ENCODE results near the gene CDH1. TPM values are rescaled to one million over a fixed set of nuclear protein-coding genes. Genes with fewer than 3 reads are reported as not detected.
A peak's percentile ranks its signal among the peaks of the same experiment; 100 is the strongest.
"Not testable (repeated sequence)": the region's sequence is repeated elsewhere in the genome, so short reads cannot be mapped to it uniquely, and the experiment has no call there.

The CDH1 gene
- total RNA-seq, 2 experiments from 2014 or later, result 0.16 to 0.54 TPM

DNA sequence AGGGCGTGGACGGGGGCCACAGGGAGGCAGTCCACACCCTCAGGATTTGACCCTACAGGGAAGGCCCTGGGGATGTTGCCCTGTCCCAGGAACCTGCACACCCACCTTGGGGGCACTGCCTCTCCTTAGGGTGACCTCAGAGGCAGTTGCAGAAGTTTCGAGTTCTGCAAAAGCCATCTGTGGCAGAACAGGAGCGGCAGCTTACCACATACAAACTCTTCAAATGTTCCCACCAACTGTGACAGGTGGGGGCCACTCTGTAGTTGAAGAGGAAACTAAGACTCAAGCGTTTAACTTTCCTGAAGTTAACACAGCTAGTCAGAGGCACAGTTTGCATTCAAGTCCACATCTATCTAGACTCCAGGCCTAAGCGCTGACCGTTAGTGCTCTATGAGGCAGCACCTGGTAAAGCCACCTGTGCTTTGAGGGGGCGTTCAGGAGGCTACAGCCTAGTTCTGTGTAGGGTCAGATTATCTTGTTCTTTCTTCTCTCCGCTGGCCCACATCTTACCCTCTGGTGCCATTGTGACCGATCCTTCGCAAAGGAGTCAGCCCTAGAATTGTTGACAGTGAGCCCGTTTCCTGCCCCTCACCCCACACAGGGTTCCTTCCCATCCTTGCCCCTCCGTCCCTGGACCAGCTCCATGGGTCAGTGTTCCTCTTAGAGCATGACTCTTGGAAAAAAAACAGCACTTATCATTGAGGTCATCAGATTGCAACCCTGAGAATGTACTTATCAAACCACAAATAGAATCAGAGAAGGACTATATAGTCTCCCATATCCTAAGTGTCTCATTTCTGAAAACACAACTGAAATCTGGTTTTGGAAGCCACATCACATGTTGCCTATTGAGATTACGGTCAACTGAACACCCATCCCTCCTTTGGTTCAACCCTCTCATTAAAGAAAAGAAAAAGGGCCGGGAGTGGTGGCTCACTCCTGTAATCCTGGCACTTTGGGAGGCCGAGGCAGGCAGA is 45.4 kb downstream of the CDH1 start:
- CTCF ChIA-PET, result interaction anchor here (1.1 to 1.6 kb wide), 2 partner anchors 12 to 20 kb away, joined by 3 to 4 read pairs; no protein-coding TSS in a partner anchor
- no peak overlapping the region for H3K27ac Mint-ChIP-seq
- no peak for TF ChIP-seq CTCF (IDR thresholded peaks at IDR 0.05)
- no peaks in the 10 kb centered on the region for H3K9me3 Mint-ChIP-seq
- H3K36me3 Mint-ChIP-seq (ENCODE audit: low read depth), result no peaks in the 10 kb centered on the region
- POLR2A ChIA-PET, result no interaction called here
- peak; percentile 50 for DNase-seq
- H3K4me3 Mint-ChIP-seq, result no peak overlapping the region
- H3K27me3 Mint-ChIP-seq, result peaks cover 1% of the 10 kb centered on the region
- peaks cover 7% of the 10 kb centered on the region for H3K4me1 Mint-ChIP-seq (ENCODE audit: low read depth)
- intact Hi-C loops (cut with micrococcal nuclease), result no loop called here
- peak; percentile 68 for ATAC-seq

DNA sequence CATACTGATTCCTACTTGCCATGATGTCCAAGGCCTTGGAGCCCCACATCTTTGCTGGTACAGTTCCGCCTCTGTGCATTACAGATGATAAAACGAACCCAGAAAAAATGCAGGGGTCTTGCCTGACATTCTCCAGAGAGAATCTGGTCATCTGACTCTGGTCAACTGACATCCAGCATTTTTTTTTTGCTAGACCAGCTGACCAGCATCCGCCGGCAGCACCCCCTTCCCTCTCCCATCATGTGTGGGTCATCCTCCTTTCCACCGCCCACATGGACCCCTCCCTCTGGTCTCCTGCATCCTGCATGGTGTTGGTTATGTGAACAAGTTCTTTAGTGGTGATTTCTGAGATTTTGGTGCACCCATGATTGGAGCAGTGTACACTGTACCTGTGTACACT is 47.1 kb downstream of the CDH1 start:
- CTCF ChIA-PET, result no interaction called here
- Mint-ChIP-seq H3K9me3 (no peaks in the 10 kb centered on the region), H3K27me3 (peaks cover 1% of the 10 kb centered on the region)

GRCh38 chr16:68784721-68785120 is 47.6 kb downstream of the CDH1 start:
- H3K4me1 Mint-ChIP-seq (ENCODE audit: low read depth), result peaks cover 7% of the 10 kb centered on the region
- H3K4me3 Mint-ChIP-seq, result no peak overlapping the region
- DNase-seq (no peak), ATAC-seq (no peak)
- POLR2A ChIA-PET, result no interaction called here
- H3K36me3 Mint-ChIP-seq (ENCODE audit: low read depth), result no peaks in the 10 kb centered on the region
- no peak for TF ChIP-seq CTCF (IDR thresholded peaks at IDR 0.05)
- H3K9me3 Mint-ChIP-seq, result no peaks in the 10 kb centered on the region
- CTCF ChIA-PET, result no interaction called here
- no peak overlapping the region for H3K27ac Mint-ChIP-seq
- intact Hi-C loops (cut with micrococcal nuclease), result no loop called here
- peaks cover 1% of the 10 kb centered on the region for H3K27me3 Mint-ChIP-seq

More for the DNA sequence above, 47.1 kb downstream of the CDH1 start:
- no peak overlapping the region for H3K27ac Mint-ChIP-seq
- H3K4me3 Mint-ChIP-seq, result no peak overlapping the region
- DNase-seq, result no peak
- POLR2A ChIA-PET, result no interaction called here
- TF ChIP-seq CTCF (IDR thresholded peaks at IDR 0.05), result no peak
- H3K4me1 Mint-ChIP-seq (ENCODE audit: low read depth), result peaks cover 7% of the 10 kb centered on the region
- no peak for ATAC-seq
- H3K36me3 Mint-ChIP-seq (ENCODE audit: low read depth), result no peaks in the 10 kb centered on the region
- intact Hi-C loops (cut with micrococcal nuclease), result no loop called here

GRCh38 chr16:68785715-68786114 is 48.6 kb downstream of the CDH1 start:
- Mint-ChIP-seq H3K4me3 (no peak overlapping the region), H3K27me3 (no peaks in the 10 kb centered on the region), H3K9me3 (no peaks in the 10 kb centered on the region), H3K4me1 (ENCODE audit: low read depth) (peaks cover 7% of the 10 kb centered on the region), H3K27ac (no peak overlapping the region), H3K36me3 (ENCODE audit: low read depth) (no peaks in the 10 kb centered on the region)
- ChIA-PET CTCF (no interaction called here), POLR2A (no interaction called here)
- TF ChIP-seq CTCF (IDR thresholded peaks at IDR 0.05), result no peak
- DNase-seq (no peak), ATAC-seq (no peak)
- intact Hi-C loops (cut with micrococcal nuclease), result no loop called here

DNA sequence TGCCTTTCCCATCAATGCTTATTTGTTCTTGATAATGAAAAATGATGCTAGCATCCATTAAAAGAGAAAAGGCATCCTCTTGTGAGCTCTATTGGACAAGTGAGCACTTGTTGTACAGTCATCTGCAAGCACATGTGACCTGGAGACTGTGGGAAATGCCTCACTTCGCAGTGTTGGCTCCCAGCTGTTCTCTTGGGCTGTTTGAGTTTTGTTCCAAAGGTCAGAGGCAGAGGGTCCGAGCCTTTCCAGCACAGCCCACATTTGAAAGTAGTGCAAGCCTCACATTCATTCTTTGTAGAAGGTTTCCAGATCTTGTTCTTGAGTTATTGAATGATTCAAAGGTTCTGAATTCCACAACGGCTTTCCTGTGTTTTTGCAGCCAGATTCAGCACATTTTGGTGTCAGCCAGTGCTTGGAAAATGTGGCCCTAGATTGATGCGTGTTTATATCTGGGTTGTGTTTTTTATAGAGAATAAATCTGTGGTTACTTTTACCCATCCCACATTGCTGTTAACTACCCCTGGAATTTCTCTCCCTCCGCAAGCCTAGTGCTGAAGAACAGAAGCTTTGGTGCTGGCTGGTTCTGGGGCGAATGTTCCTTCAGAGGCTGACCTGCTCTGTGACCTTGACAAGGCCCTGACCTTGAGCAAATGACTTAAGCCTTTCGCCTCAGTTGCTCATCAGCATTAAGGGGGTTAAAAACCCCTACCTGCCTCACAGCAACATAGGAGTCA is 49.8 kb downstream of the CDH1 start:
- Mint-ChIP-seq H3K4me1 (ENCODE audit: low read depth) (peaks cover 7% of the 10 kb centered on the region), H3K27me3 (no peaks in the 10 kb centered on the region), H3K4me3 (no peak overlapping the region), H3K27ac (no peak overlapping the region), H3K9me3 (no peaks in the 10 kb centered on the region), H3K36me3 (ENCODE audit: low read depth) (no peaks in the 10 kb centered on the region)
- ATAC-seq, result no peak
- DNase-seq, result no peak
- intact Hi-C loops (cut with micrococcal nuclease), result no loop called here
- POLR2A ChIA-PET, result no interaction called here
- no peak for TF ChIP-seq CTCF (IDR thresholded peaks at IDR 0.05)
- CTCF ChIA-PET, result no interaction called here

DNA sequence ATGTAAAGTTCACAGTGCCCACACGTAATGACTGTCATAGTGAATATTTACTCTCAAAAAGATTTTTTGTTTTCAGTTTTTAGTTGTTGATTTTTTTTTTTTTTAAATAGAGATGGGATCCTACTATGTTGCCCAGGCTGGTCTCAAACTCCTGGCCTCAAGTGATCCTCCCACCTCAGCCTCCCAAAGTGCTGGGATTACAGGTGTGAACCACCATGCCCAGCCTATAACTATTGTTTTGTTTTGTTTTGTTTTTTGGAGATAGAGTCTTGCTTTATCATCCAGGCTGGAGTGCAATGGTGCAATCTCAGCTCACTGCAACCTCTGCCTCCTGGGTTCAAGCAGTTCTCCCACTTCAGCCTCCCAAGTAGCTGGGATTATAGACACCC is 50.3 kb downstream of the CDH1 start:
- CTCF ChIA-PET, result interaction anchor here (1.2 kb wide), 1 partner anchor 266 kb away, joined by 3 read pairs; no protein-coding TSS in a partner anchor
- intact Hi-C loops (cut with micrococcal nuclease); H3K4me1 Mint-ChIP-seq (ENCODE audit: low read depth); H3K9me3 Mint-ChIP-seq; H3K27ac Mint-ChIP-seq; ATAC-seq; POLR2A ChIA-PET; DNase-seq; H3K4me3 Mint-ChIP-seq; H3K27me3 Mint-ChIP-seq; H3K36me3 Mint-ChIP-seq (ENCODE audit: low read depth): not testable (repeated sequence)

Data from activated CD8-positive, alpha-beta T cell treated with anti-CD3 and anti-CD28 coated beads for 36 hours (primary cell).